Activated naive CD4-positive, alpha-beta T cell (primary cell): ENCODE results near the gene TAS2R50.
"Not testable (repeated sequence)": the region's sequence is repeated elsewhere in the genome, so short reads cannot be mapped to it uniquely, and the experiment has no call there.

Experiments
- DNase-seq, 4 experiments: peaks; one replicate each; lab custom pipeline; 2025; lab: John Stamatoyannopoulos, UW

Gene TAS2R50

GRCh38 chr12:10986812-10987211, at the start of gene TAS2R50:
Gene TAS2R50, minus strand, starts transcription at chr12:10986912. Its CDS starts 52 bp downstream, at chr12:10986860.
- DNase-seq, result no peak

GRCh38 chr12:11033959-11034358, 47.2 kb upstream of the TAS2R50 start:
- not testable (repeated sequence) for DNase-seq

- DNase-seq, result no peak
Measured at GRCh38 chr12:11031307-11031706, 44.6 kb upstream of the TAS2R50 start, which contains the start of gene TAS2R31. Gene TAS2R31, minus strand, starts transcription at chr12:11031407. Its CDS starts 72 bp downstream, at chr12:11031335.

- no peak for DNase-seq
Measured at GRCh38 chr12:11026118-11026517, 39.4 kb upstream of the TAS2R50 start.

GRCh38 chr12:11023387-11023786, 36.7 kb upstream of the TAS2R50 start:
- DNase-seq, result no peak

- DNase-seq, result no peak
Measured at GRCh38 chr12:11022520-11022919, 35.8 kb upstream of the TAS2R50 start, which contains the start of gene TAS2R19. Gene TAS2R19, minus strand, starts transcription at chr12:11022620. Its CDS starts 49 bp downstream, at chr12:11022571.

- DNase-seq, result no peak
Measured at GRCh38 chr12:11016937-11017336, 30.2 kb upstream of the TAS2R50 start.

- no peak for DNase-seq
Measured at GRCh38 chr12:11015775-11016430, 29.2 kb upstream of the TAS2R50 start.

GRCh38 chr12:11014234-11014633, 27.5 kb upstream of the TAS2R50 start:
- DNase-seq, result no peak

GRCh38 chr12:11007608-11008007, 20.9 kb upstream of the TAS2R50 start:
- DNase-seq, result no peak

- no peak for DNase-seq
Measured at GRCh38 chr12:10998204-10998603, 11.5 kb upstream of the TAS2R50 start, which contains the start of gene TAS2R20. Gene TAS2R20, minus strand, starts transcription at chr12:10998304. Its CDS starts 429 bp downstream, at chr12:10997875.

GRCh38 chr12:10994307-10994706, 7.6 kb upstream of the TAS2R50 start:
- DNase-seq, result no peak

- no peak for DNase-seq
Measured at GRCh38 chr12:10989107-10989506, 2.4 kb upstream of the TAS2R50 start.

GRCh38 chr12:10982244-10982643, 4.5 kb downstream of the TAS2R50 start:
- no peak for DNase-seq

- no peak for DNase-seq
Measured at GRCh38 chr12:10974965-10975364, 11.7 kb downstream of the TAS2R50 start.

- no peak for DNase-seq
Measured at GRCh38 chr12:10968765-10969456, 17.8 kb downstream of the TAS2R50 start.

- no peak for DNase-seq
Measured at GRCh38 chr12:10967409-10967808, 19.3 kb downstream of the TAS2R50 start.

GRCh38 chr12:10966314-10966713, 20.4 kb downstream of the TAS2R50 start:
- no peak for DNase-seq

GRCh38 chr12:10965476-10965875, 21.2 kb downstream of the TAS2R50 start:
- DNase-seq, result no peak

- DNase-seq, result no peak
Measured at GRCh38 chr12:10960211-10960610, 26.5 kb downstream of the TAS2R50 start.

GRCh38 chr12:10959804-10960203, 26.9 kb downstream of the TAS2R50 start:
- no peak for DNase-seq

- DNase-seq, result no peak
Measured at GRCh38 chr12:10957741-10958140, 29.0 kb downstream of the TAS2R50 start.

GRCh38 chr12:10956085-10956484, 30.6 kb downstream of the TAS2R50 start:
- DNase-seq, result no peak
